DND-41 (cell line): ENCODE results near the gene LRRC55.

Experiments
- CTCF ChIP-seq: IDR thresholded peaks from 2 replicates; pipeline ENCODE4 v1.5.1; 2012; ENCODE audit warnings: borderline replicate concordance, low read length, moderate library complexity, mild to moderate bottlenecking; ENCODE audit not compliant: poor library complexity, severe bottlenecking; ENCODE audit errors: extremely low read depth
- EZH2 ChIP-seq: IDR thresholded peaks from 3 replicates; pipeline ENCODE4 v1.6.1; 2012; ENCODE audit warnings: borderline replicate concordance, low read depth, mild to moderate bottlenecking, moderate library complexity, low read length, inconsistent platforms; ENCODE audit not compliant: severe bottlenecking

GRCh38 chr11:57240007-57240406, 58.3 kb downstream of the LRRC55 start:
- TF ChIP-seq CTCF = no peak
- no peak for TF ChIP-seq EZH2
